NOMO-1 treated with dmso at 0.1 percent for 144 hours (cell line): ENCODE data around the gene TRPV2.

Experiments used
- DNase-seq: peaks from one replicate; lab custom pipeline; 2025; ENCODE audit not compliant: unreplicated experiment; lab: John Stamatoyannopoulos, UW

Gene TRPV2

GRCh38 chr17:16453493-16453851, 38.1 kb downstream of the TRPV2 start:
- DNase-seq, result no peak

GRCh38 chr17:16455997-16456741, 40.8 kb downstream of the TRPV2 start:
- DNase-seq, result no peak

GRCh38 chr17:16456742-16457316, 41.5 kb downstream of the TRPV2 start:
- DNase-seq, result no peak

- no peak for DNase-seq
Measured at GRCh38 chr17:16459271-16459670, 43.9 kb downstream of the TRPV2 start.

- no peak for DNase-seq
Measured at GRCh38 chr17:16459855-16460550, 44.6 kb downstream of the TRPV2 start.

- DNase-seq, result no peak
Measured at GRCh38 chr17:16460796-16461605, 45.6 kb downstream of the TRPV2 start.

- DNase-seq, result no peak
Measured at GRCh38 chr17:16461606-16461866, 46.2 kb downstream of the TRPV2 start.

GRCh38 chr17:16462070-16462864, 46.9 kb downstream of the TRPV2 start:
- no peak for DNase-seq

GRCh38 chr17:16463358-16464302, 48.3 kb downstream of the TRPV2 start:
- no peak for DNase-seq

- no peak for DNase-seq
Measured at GRCh38 chr17:16464303-16465051, 49.1 kb downstream of the TRPV2 start.

- no peak for DNase-seq
Measured at GRCh38 chr17:16465052-16465312, 49.6 kb downstream of the TRPV2 start.

GRCh38 chr17:16465861-16466338, 50.5 kb downstream of the TRPV2 start:
- DNase-seq, result no peak

GRCh38 chr17:16466407-16466806, 51.0 kb downstream of the TRPV2 start:
- DNase-seq, result no peak

- DNase-seq, result no peak
Measured at GRCh38 chr17:16467044-16467443, 51.7 kb downstream of the TRPV2 start.

- DNase-seq, result no peak
Measured at GRCh38 chr17:16467886-16468285, 52.5 kb downstream of the TRPV2 start.

- DNase-seq, result no peak
Measured at GRCh38 chr17:16468428-16468992, 53.1 kb downstream of the TRPV2 start.

GRCh38 chr17:16470265-16470664, 54.9 kb downstream of the TRPV2 start:
- DNase-seq, result no peak

- no peak for DNase-seq
Measured at GRCh38 chr17:16471295-16471694, 55.9 kb downstream of the TRPV2 start.

- DNase-seq, result no peak
Measured at GRCh38 chr17:16472539-16472938, 57.2 kb downstream of the TRPV2 start.
